Large intestine (tissue), 3 donors: Measurements from ENCODE around the gene NCOA6. TPM values are rescaled to one million over a fixed set of nuclear protein-coding genes. Genes with fewer than 3 reads are reported as not detected.
"Not testable (repeated sequence)": the region's sequence is repeated elsewhere in the genome, so short reads cannot be mapped to it uniquely, and the experiment has no call there.

ENCODE experiments used
- DNase-seq, 2 donors: peaks; one replicate each; pipeline versions ENCODE4 v3.0.0 to v3.0.0-alpha.2; 2013
- H3K27ac ChIP-seq: one replicate; pipeline ENCODE4 v1.5.1; 2013; ENCODE audit warnings: low read length
- H3K27me3 ChIP-seq: 2 replicates; pipeline ENCODE4 v1.6.1; 2013; ENCODE audit warnings: low read length; ENCODE audit not compliant: control insufficient read depth, insufficient read depth
- H3K36me3 ChIP-seq: 2 replicates; pipeline ENCODE4 v1.6.1; 2013; ENCODE audit warnings: low read length; ENCODE audit not compliant: control insufficient read depth, insufficient read depth
- H3K4me1 ChIP-seq: one replicate; pipeline ENCODE4 v1.6.1; 2013; ENCODE audit warnings: low read length; ENCODE audit not compliant: control insufficient read depth, insufficient read depth
- H3K4me3 ChIP-seq: one replicate; pipeline ENCODE4 v1.5.1; 2013; ENCODE audit warnings: low read length
- H3K9me3 ChIP-seq: one replicate; pipeline ENCODE4 v1.6.1; 2013; ENCODE audit warnings: mild to moderate bottlenecking, low read depth, low read length, moderate library complexity; ENCODE audit not compliant: control insufficient read depth
- WGBS: methylation state at CpG from one replicate; pipeline ENCODE4 v1.1.5; 2013; ENCODE audit warnings: low lambda C conversion rate; ENCODE audit not compliant: insufficient coverage; 5-methylcytosine and 5-hydroxymethylcytosine counted together
- polyA plus RNA-seq: library from polyadenylated mRNA; unstranded; fragments of 120-200 nt; gene quantifications from one replicate; pipeline ENCODE4 v1.2.1, GENCODE V29; 2013

The NCOA6 gene
- polyA plus RNA-seq, 1 donor, result 25.7 TPM

DNA sequence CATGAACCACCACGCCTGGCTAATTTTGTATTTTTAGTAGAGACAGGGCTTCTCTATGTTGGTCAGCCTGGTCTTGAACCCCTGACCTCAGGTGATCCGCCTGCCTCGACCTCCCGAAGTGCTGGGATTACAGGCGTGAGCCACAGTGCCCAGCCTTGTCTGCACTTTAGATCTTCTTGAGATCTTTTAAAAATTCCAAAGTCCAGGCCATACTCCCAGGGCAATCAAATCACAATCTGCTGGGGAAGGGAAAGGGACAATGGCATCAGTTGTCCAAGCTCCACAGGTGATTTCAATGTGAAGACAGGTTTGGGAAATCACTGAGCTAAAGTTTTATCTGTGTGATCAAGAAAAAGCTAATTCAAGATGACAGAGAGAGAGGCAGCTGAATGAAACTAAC lies 16.9 kb downstream of the NCOA6 start:
- Histone ChIP-seq H3K4me3 (no peak overlapping the region), H3K9me3 (no peaks in the 10 kb centered on the region), H3K27ac (no peak overlapping the region), H3K4me1 (no peaks in the 10 kb centered on the region), H3K36me3 (no peaks in the 10 kb centered on the region), H3K27me3 (no peaks in the 10 kb centered on the region)
- WGBS, result no CpG with 5 or more reads among the region's 5 CpGs
- DNase-seq, result no peak

- DNase-seq, H3K9me3 ChIP-seq, H3K4me1 ChIP-seq, H3K27ac ChIP-seq, H3K36me3 ChIP-seq, H3K4me3 ChIP-seq, H3K27me3 ChIP-seq: not testable (repeated sequence)
- no CpG with 5 or more reads among the region's 8 CpGs for WGBS
Measured at GRCh38 chr20:34807944-34808465, 17.4 kb downstream of the NCOA6 start.

DNA sequence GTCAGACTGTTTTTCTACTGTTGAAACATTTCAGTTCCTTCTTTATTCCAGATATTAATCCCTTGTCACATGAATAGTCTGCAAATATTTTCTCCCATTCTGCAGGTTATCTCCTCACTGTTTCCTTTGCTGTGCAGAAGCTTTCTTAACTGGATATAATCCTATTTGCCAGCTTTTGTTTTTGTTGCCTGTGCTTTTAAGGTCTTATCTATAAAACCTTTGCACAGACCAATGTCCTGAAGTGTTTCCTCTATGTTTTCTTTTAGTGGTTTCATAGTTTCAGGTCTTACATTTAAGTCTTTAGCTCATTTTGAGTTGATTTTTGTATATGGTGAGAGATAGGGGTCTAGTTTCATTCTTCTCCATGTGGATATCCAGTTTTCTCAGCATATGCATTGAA lies 19.2 kb downstream of the NCOA6 start:
- H3K27ac ChIP-seq, result no peak overlapping the region
- no peak for DNase-seq
- H3K9me3 ChIP-seq, result no peaks in the 10 kb centered on the region
- peaks cover 3% of the 10 kb centered on the region for H3K36me3 ChIP-seq
- H3K27me3 ChIP-seq, result no peaks in the 10 kb centered on the region
- no peaks in the 10 kb centered on the region for H3K4me1 ChIP-seq
- no peak overlapping the region for H3K4me3 ChIP-seq

GRCh38 chr20:34798871-34799270 lies 26.6 kb downstream of the NCOA6 start:
- H3K27me3 ChIP-seq, result no peaks in the 10 kb centered on the region
- peaks cover 3% of the 10 kb centered on the region for H3K36me3 ChIP-seq
- peaks cover 3% of the 10 kb centered on the region for H3K9me3 ChIP-seq
- DNase-seq, result no peak
- H3K4me1 ChIP-seq, result no peaks in the 10 kb centered on the region
- no peak overlapping the region for H3K4me3 ChIP-seq
- no peak overlapping the region for H3K27ac ChIP-seq

GRCh38 chr20:34798328-34798727 lies 27.1 kb downstream of the NCOA6 start:
- H3K4me1 ChIP-seq, result no peaks in the 10 kb centered on the region
- H3K27ac ChIP-seq, result no peak overlapping the region
- H3K36me3 ChIP-seq, result peaks cover 3% of the 10 kb centered on the region
- H3K9me3 ChIP-seq, result peaks cover 3% of the 10 kb centered on the region
- WGBS, result no CpG with 5 or more reads among the region's 3 CpGs
- no peak for DNase-seq
- H3K4me3 ChIP-seq, result no peak overlapping the region
- no peaks in the 10 kb centered on the region for H3K27me3 ChIP-seq

- DNase-seq, result no peak
- H3K4me3 ChIP-seq, result no peak overlapping the region
- H3K27ac ChIP-seq, result no peak overlapping the region
- H3K4me1 ChIP-seq, result no peaks in the 10 kb centered on the region
- no CpG with 5 or more reads among the region's 8 CpGs for WGBS
- H3K9me3 ChIP-seq, result peaks cover 3% of the 10 kb centered on the region
- H3K36me3 ChIP-seq, result no peaks in the 10 kb centered on the region
- H3K27me3 ChIP-seq, result no peaks in the 10 kb centered on the region
Measured at GRCh38 chr20:34797012-34797995, 28.1 kb downstream of the NCOA6 start.

DNA sequence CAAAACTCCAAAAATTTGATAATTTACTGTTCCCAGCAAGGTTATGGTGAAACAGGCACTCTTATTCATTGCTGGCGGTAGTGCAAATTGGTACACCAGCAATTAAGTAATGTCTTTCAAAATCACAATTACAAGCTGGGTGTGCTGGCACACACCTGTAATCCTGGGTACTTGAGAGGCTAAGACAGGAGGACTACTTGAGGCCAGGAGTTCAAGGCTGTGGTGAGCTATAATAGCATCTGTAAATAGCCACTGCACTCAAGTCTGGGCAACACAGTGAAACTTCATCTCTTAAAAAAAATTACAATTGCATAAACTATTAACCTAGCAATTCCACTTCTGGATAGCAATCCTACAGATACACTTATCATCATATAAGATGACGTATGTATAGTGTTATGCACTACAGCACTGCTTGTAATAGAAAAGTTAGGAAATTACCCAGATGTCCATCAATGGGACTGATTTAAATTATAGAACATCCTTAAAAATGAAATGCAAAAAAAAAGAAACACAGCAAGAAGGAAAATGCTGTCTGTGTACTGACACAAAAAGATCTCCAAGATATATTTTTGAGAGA lies 31.4 kb downstream of the NCOA6 start:
- peaks cover 9% of the 10 kb centered on the region for H3K36me3 ChIP-seq
- peaks cover 3% of the 10 kb centered on the region for H3K9me3 ChIP-seq
- no peaks in the 10 kb centered on the region for H3K27me3 ChIP-seq
- H3K4me1 ChIP-seq, result no peaks in the 10 kb centered on the region
- no peak for DNase-seq
- no peak overlapping the region for H3K4me3 ChIP-seq
- no peak overlapping the region for H3K27ac ChIP-seq
- WGBS, result no CpG with 5 or more reads among the region's 2 CpGs

DNA sequence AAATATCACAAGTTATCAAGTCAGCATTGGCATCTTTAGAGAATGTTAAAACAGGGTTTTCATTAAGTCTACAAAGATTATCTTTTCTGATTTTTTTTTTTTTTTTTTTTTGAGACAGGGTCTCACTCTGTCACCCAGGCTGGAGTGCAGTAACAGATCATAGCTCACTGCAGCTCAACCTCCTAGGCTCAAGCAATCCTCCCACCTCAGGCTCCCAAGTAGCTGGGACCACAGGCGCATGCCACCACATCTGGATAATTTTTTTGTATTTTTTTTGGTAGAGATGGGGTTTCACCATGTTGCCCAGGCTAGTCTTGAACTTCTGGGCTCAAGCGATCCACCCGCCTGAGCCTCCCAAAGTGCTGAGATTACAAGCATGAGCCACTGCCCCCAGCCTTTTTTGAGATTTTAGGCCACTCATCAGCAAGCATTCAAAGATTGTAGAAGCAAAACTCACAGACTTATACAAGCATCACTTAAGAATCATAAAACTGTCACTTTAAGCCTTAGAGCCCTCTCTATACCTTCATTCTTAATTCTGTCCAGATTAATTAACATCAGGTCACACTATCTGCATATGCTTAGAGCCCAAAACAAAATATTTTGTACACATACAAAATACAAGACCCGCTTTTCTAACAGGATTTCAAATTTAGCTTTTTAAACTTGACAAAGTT lies 32.6 kb downstream of the NCOA6 start:
- Histone ChIP-seq H3K9me3 (peaks cover 3% of the 10 kb centered on the region), H3K27ac (no peak overlapping the region), H3K4me3 (no peak overlapping the region), H3K36me3 (peaks cover 15% of the 10 kb centered on the region), H3K4me1 (no peaks in the 10 kb centered on the region), H3K27me3 (no peaks in the 10 kb centered on the region)
- DNase-seq, result no peak
- WGBS, result 100% methylated on average over 1 of the region's 4 CpGs

DNA sequence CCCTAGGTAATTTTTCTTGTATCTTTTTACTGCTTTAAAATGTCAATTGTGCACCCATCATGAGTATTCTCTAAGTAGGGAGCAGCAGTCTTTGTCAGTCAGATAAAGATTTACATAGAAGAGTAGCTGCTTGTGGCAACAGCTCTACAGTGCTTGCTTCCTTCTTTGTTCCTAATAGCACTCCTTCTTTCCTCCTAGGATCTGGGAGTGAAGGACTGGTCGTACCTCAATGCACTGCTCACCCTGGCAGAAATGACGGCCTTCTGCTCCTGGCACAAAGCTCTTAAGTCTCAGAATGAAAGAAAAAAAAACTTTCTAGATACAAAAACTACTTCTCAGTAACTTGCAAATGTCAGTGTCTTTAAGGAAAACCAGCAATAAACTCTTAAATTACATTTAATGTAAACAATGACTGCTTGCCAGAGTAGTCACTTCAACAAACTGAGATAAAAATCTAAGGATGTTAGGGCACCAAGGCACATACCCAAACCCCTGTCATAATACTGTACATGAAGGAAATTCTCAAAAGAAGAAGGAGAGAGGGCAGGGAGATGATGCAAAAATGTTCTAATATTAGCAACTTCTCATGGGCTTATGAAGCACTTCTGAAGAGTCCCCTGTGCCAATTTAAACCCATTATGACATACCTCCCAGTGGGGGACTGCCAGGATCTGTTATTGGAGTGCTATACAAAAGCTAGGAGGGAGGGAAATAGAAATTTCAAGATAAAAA lies 34.0 kb downstream of the NCOA6 start:
- no peaks in the 10 kb centered on the region for H3K4me1 ChIP-seq
- 100% methylated on average over 1 of the region's 2 CpGs for WGBS
- no peaks in the 10 kb centered on the region for H3K9me3 ChIP-seq
- no peak overlapping the region for H3K27ac ChIP-seq
- peaks cover 20% of the 10 kb centered on the region for H3K36me3 ChIP-seq
- DNase-seq, result no peak
- no peak overlapping the region for H3K4me3 ChIP-seq
- no peaks in the 10 kb centered on the region for H3K27me3 ChIP-seq

GRCh38 chr20:34781220-34781619 lies 44.2 kb downstream of the NCOA6 start:
- Histone ChIP-seq H3K27me3 (no peaks in the 10 kb centered on the region), H3K4me3 (no peak overlapping the region), H3K4me1 (no peaks in the 10 kb centered on the region), H3K36me3 (peaks cover 8% of the 10 kb centered on the region), H3K27ac (no peak overlapping the region), H3K9me3 (no peaks in the 10 kb centered on the region)
- no peak for DNase-seq
- WGBS, result 92% methylated on average over 2 of the region's 4 CpGs
